HepG2 (cell line): ENCODE data around the gene SLC25A5. TPM values are rescaled to one million over a fixed set of nuclear protein-coding genes. Genes with fewer than 3 reads are reported as not detected.

Experiments
- ARHGAP35 ChIP-seq: sonication (generic); formaldehyde crosslinking; IDR thresholded peaks from 2 replicates; pipeline ENCODE4 v1.9.0; 2022; ENCODE audit warnings: mild to moderate bottlenecking, inconsistent platforms, moderate library complexity, missing genetic modification reagents, borderline replicate concordance
- ATF7-NPFF ChIP-seq: sonication (generic); formaldehyde crosslinking; IDR thresholded peaks from 2 replicates; pipeline ENCODE4 v1.8.1; 2023; ENCODE audit warnings: mild to moderate bottlenecking, low read depth, missing genetic modification reagents, moderate library complexity
- ELF1 ChIP-seq: sonication (generic); formaldehyde crosslinking; IDR thresholded peaks from 2 replicates; pipeline ENCODE4 v1.4.0; 2020; ENCODE audit warnings: missing genetic modification reagents
- GMEB2 ChIP-seq: IDR thresholded peaks from 2 replicates; pipeline ENCODE4 v1.6.1; 2016; ENCODE audit warnings: missing biosample characterization, missing genetic modification reagents, low read depth
- HNRNPLL ChIP-seq: fragments of 200-400 bp; formaldehyde crosslinking; IDR thresholded peaks from 2 replicates; pipeline ENCODE4 v1.6.1; 2017; ENCODE audit warnings: mild to moderate bottlenecking, low read depth, low read length; ENCODE audit not compliant: poor library complexity, severe bottlenecking
- HOXA7 ChIP-seq: sonication (generic); formaldehyde crosslinking; IDR thresholded peaks from 2 replicates; pipeline ENCODE4 v1.8.1; 2022; ENCODE audit warnings: mild to moderate bottlenecking, missing genetic modification reagents, moderate library complexity
- MIXL1 ChIP-seq: IDR thresholded peaks from 2 replicates; pipeline ENCODE4 v1.6.1; 2016
- MTA1 ChIP-seq: sonication (generic); formaldehyde crosslinking; IDR thresholded peaks from 2 replicates; pipeline ENCODE4 v1.4.0; 2020; ENCODE audit warnings: missing genetic modification reagents, mild to moderate bottlenecking, borderline replicate concordance
- NFE2L2 ChIP-seq: fragments of 150-350 bp; IDR thresholded peaks from 2 replicates; pipeline ENCODE4 v1.6.1; 2014; ENCODE audit warnings: low read length
- ONECUT2 ChIP-seq: sonication (generic); formaldehyde crosslinking; IDR thresholded peaks from 2 replicates; pipeline ENCODE4 v1.4.0; 2020; ENCODE audit warnings: missing genetic modification reagents
- RAD21 ChIP-seq: fragments of 450-650 bp; formaldehyde crosslinking; IDR thresholded peaks from 2 replicates; pipeline ENCODE4 v1.5.0; 2020; ENCODE audit warnings: mild to moderate bottlenecking
- SRSF1 ChIP-seq: fragments of 200-400 bp; formaldehyde crosslinking; optimal IDR thresholded peaks from 2 replicates; pipeline ENCODE3; 2017; ENCODE audit warnings: mild to moderate bottlenecking, low read depth, low read length, moderate library complexity
- TEAD2 ChIP-seq: sonication (generic); formaldehyde crosslinking; IDR thresholded peaks from 2 replicates; pipeline ENCODE4 v1.9.0; 2021; ENCODE audit warnings: missing genetic modification reagents
- ZFY ChIP-seq: sonication (generic); formaldehyde crosslinking; IDR thresholded peaks from 2 replicates; pipeline ENCODE4 v1.4.0; 2020; ENCODE audit warnings: missing genetic modification reagents
- ZNF205 ChIP-seq: IDR thresholded peaks from 2 replicates; pipeline ENCODE4 v1.6.1; 2018; ENCODE audit warnings: missing biosample characterization, missing genetic modification reagents
- ZNF256 ChIP-seq: sonication (generic); formaldehyde crosslinking; conservative IDR thresholded peaks from 2 replicates; pipeline ENCODE4 v1.4.0; 2020; ENCODE audit warnings: missing genetic modification reagents
- ZNF280D ChIP-seq: sonication (generic); formaldehyde crosslinking; IDR thresholded peaks from 2 replicates; pipeline ENCODE4 v1.5.1; 2020; ENCODE audit warnings: mild to moderate bottlenecking, missing genetic modification reagents
- ZNF30 ChIP-seq: sonication (generic); formaldehyde crosslinking; IDR thresholded peaks from 2 replicates; pipeline ENCODE4 v1.5.0; 2020; ENCODE audit warnings: mild to moderate bottlenecking, missing genetic modification reagents
- ZNF33B ChIP-seq: sonication (generic); formaldehyde crosslinking; IDR thresholded peaks from 2 replicates; pipeline ENCODE4 v1.5.1; 2020; ENCODE audit warnings: mild to moderate bottlenecking, missing genetic modification reagents
- ZNF773 ChIP-seq: sonication (generic); formaldehyde crosslinking; IDR thresholded peaks from 2 replicates; pipeline ENCODE4 v1.4.0; 2020; ENCODE audit warnings: missing genetic modification reagents, borderline replicate concordance
- ZNF776 ChIP-seq: sonication (generic); formaldehyde crosslinking; IDR thresholded peaks from 2 replicates; pipeline ENCODE4 v1.4.0; 2020; ENCODE audit warnings: mild to moderate bottlenecking, missing genetic modification reagents
- ZSCAN20 ChIP-seq: sonication (generic); formaldehyde crosslinking; IDR thresholded peaks from 2 replicates; pipeline ENCODE4 v1.4.0; 2020; ENCODE audit warnings: missing genetic modification reagents, mild to moderate bottlenecking, borderline replicate concordance
- polyA plus RNA-seq, 8 experiments: library from polyadenylated mRNA; depleted of rRNA in 3 of 8; stranded (reverse) in 7 of 8; unstranded in 1 of 8; fragments of >200 nt; fragmentation: Illumina TruSeq in 4 of 8; extraction: Trizol in 4 of 8; gene quantifications; 2 replicates each; pipeline versions ENCODE4 v1.2.1 to v1.2.3, GENCODE V29; 2011 to 2016; ENCODE audit warnings: low read depth in 4 of 8, missing spikeins in 1 of 8, mixed read lengths in 1 of 8; ENCODE audit not compliant: insufficient read depth in 1 of 8
- total RNA-seq, 5 experiments: library from RNA; depleted of rRNA; stranded (reverse); fragments of >200 nt; fragmentation: Illumina TruSeq; extraction: Trizol; gene quantifications; 2 replicates each; pipeline ENCODE4 v1.2.3, GENCODE V29; 2016; ENCODE audit warnings: low read depth in 1 of 5
- TF ChIP-seq, protein P1 (sequence below): IDR thresholded peaks from 2 replicates; pipeline ENCODE4 v1.6.1; 2016; ENCODE audit warnings: low read depth, borderline replicate concordance
- TF ChIP-seq, protein P2 (sequence below): IDR thresholded peaks from 2 replicates; pipeline ENCODE4 v1.6.1; 2016; ENCODE audit warnings: missing genetic modification reagents, missing compliant biosample characterization
- TF ChIP-seq, protein P3 (sequence below): sonication (generic); formaldehyde crosslinking; IDR thresholded peaks from 2 replicates; pipeline ENCODE4 v1.4.0; 2020; ENCODE audit warnings: mild to moderate bottlenecking, missing genetic modification reagents

SLC25A5 gene
- total and polyA plus RNA-seq, 2 of the 13 experiments (the other 11 are each of a cell fraction or from before 2014, with no cell fraction given), result 300 to 402 TPM

DNA sequence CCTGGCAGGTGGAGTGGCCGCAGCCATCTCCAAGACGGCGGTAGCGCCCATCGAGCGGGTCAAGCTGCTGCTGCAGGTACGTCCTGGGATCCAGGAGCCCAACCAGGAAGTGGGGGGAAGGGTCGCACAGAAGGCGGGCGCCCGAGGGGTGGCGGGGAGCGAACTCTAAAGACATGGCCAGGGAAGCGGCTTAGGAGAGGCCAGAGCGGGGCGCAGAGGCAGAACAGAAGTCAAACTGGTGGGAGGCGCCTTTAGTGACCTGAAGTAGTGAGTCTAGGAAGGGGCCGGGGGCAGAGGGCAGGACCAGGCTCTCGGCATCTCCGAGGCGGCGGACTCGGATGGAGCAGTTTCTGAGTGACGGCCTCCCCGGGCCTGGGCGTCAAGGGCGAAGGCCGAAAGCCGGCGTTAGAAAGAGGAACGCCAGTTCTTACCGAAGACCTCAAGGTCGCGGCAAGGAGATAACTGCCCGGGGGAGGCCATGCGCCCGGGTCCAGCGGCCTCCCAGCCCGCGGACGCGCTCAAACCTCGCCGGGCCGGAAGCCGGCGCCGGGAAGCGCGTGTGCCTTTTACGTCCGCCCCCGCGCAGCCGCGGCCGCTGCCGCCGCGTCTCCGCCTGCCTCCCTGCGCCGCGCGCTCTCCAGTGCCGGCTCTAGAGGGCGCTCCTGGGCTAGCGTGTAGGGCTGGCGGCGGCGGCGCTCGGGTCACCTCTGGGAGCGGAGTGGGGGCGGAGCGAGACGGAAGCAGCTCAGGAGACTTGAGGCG lies 488 bp downstream of the SLC25A5 start (continued):
- TF ChIP-seq ZNF280D (no peak), HNRNPLL (peak; percentile 51), SRSF1 (no peak), MIXL1 (CRISPR knock-in tag) (no peak), ZSCAN20 (CRISPR knock-in tag) (no peak), ZNF33B (CRISPR knock-in tag) (no peak; the same call in 1 of the 2 replicates), NFE2L2 (no peak), ZNF776 (CRISPR knock-in tag) (no peak), TEAD2 (CRISPR knock-in tag) (no peak), ATF7-NPFF (no peak), MTA1 (0 out of 2 replicates have a peak, but pooled peaks have one; percentile 20), ZNF205 (CRISPR knock-in tag) (no peak), ZNF30 (CRISPR knock-in tag) (no peak), ZNF256 (CRISPR knock-in tag) (no peak), ZFY (CRISPR knock-in tag) (peak; percentile 52), ARHGAP35 (CRISPR knock-in tag) (no peak), ELF1 (peak; percentile 65; the same call in 1 of the 2 replicates), RAD21 (CRISPR knock-in tag) (peak; percentile 77), ONECUT2 (CRISPR knock-in tag) (no peak), HOXA7 (CRISPR knock-in tag) (no peak), ZNF773 (CRISPR knock-in tag) (no peak), GMEB2 (CRISPR knock-in tag) (no peak)
- TF ChIP-seq, protein P1, sequence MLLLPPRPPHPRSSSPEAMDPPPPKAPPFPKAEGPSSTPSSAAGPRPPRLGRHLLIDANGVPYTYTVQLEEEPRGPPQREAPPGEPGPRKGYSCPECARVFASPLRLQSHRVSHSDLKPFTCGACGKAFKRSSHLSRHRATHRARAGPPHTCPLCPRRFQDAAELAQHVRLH (CRISPR knock-in tag), result no peak
- TF ChIP-seq, protein P2, sequence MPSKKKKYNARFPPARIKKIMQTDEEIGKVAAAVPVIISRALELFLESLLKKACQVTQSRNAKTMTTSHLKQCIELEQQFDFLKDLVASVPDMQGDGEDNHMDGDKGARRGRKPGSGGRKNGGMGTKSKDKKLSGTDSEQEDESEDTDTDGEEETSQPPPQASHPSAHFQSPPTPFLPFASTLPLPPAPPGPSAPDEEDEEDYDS (CRISPR knock-in tag), result no peak
- TF ChIP-seq, protein P3, sequence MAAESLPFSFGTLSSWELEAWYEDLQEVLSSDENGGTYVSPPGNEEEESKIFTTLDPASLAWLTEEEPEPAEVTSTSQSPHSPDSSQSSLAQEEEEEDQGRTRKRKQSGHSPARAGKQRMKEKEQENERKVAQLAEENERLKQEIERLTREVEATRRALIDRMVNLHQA (CRISPR knock-in tag), result no peak
